ENCODE results near the gene ZC3HAV1. TPM values are rescaled to one million over a fixed set of nuclear protein-coding genes. Genes with fewer than 3 reads are reported as not detected.

Gene ZC3HAV1
- total and polyA plus RNA-seq, 10 of the 15 experiments (the other 5 are each of a cell fraction or from before 2014, with no cell fraction given): 18.5 to 55.3 (median 44.7) TPM

DNA sequence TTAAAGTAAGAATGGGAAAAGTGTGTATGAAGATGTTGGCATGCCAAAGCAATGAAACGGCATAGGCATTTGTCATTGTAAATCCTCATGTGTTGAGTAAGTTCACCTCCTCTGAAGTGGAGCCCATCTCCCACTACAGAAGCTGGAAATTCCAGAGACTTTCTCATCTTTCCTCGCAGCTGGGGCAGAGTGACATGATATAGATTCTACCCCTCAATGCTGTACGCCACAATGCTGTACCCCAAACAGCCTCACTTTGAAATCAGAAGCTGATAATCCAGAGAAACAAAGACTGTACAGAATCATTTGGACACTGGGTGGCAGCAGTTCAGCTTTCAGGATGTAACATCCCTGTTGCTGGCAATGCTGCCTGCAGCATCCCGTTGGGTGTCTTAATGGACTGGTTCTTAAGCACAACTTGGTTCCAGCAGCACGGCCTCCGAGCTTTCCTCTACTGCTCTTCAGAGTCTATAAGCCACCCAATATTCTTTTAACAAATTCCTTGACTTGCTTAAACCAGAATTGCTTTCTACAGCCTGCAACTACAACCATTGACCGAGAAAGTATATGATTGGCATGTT is 92.5 kb downstream of the ZC3HAV1 start:
- WGBS (ENCODE audit: insufficient coverage, insufficient replicate concordance, low lambda C conversion rate, missing lambda C conversion rate): 14% methylated on average over 7 of the region's 7 CpGs
- Histone ChIP-seq H3K27me3 (replicated peaks in 1 of 2; ENCODE audit: control insufficient read depth in 2 of 2, insufficient read depth in 2 of 2, low read length in 1 of 2) (no peaks in the 10 kb centered on the region), H3K36me3 (ENCODE audit: control insufficient read depth in 2 of 2, insufficient read depth in 2 of 2, low read length in 1 of 2) (no peaks in the 10 kb centered on the region; a peak in 1 of 4 replicates), H3K79me2 (ENCODE audit: control insufficient read depth, insufficient read depth, low read length) (no peaks in the 10 kb centered on the region), H4K20me1 (ENCODE audit: control insufficient read depth, insufficient read depth) (no peaks in the 10 kb centered on the region), H2AFZ (ENCODE audit: control insufficient read depth, low read depth, low read length) (no peak overlapping the region), H3K27ac (ENCODE audit: control insufficient read depth, insufficient read depth) (no peak overlapping the region), H3K4me2 (ENCODE audit: control insufficient read depth, insufficient read depth) (no peak overlapping the region), H3K4me1 (ENCODE audit: control insufficient read depth, insufficient read depth, low read length) (no peaks in the 10 kb centered on the region), H3K9ac (ENCODE audit: control insufficient read depth, insufficient read depth, low read length) (no peak overlapping the region), H3K4me3 (no peak overlapping the region), H3K9me3 (replicated peaks; ENCODE audit: control insufficient read depth, insufficient read depth, low read length) (no peaks in the 10 kb centered on the region)
- DNase-seq (ENCODE audit: low read depth, low spot score): no peak
- ChIA-PET POLR2A (no interaction called here), SMC1A (ENCODE audit: uncharacterized antibody, unreplicated experiment) (interaction anchor here (0.6 to 3.2 kb wide), 15 partner anchors 9 to 418 kb away, joined by 3 to 15 read pairs (median 3); no protein-coding TSS in a partner anchor), RAD21 (ENCODE audit: unreplicated experiment) (interaction anchor here (1.0 to 3.8 kb wide), 5 partner anchors 20 to 130 kb away, joined by 3 to 27 read pairs (median 9); no protein-coding TSS in a partner anchor), CTCF (interaction anchor here (0.6 to 5.1 kb wide), 23 partner anchors 9 to 418 kb away, joined by 3 to 57 read pairs (median 5); partner anchors contain the start of gene ZC3HAV1L)
- intact Hi-C loops (cut with micrococcal nuclease; ENCODE audit: unreplicated experiment): loop anchor here (1.0 kb wide), 2 partner anchors 58 to 110 kb away; no protein-coding TSS in a partner anchor
- no peak for TF ChIP-seq CREB1 (IDR thresholded peaks at IDR 0.05; ENCODE audit: low read depth)
- TF ChIP-seq, protein P1, sequence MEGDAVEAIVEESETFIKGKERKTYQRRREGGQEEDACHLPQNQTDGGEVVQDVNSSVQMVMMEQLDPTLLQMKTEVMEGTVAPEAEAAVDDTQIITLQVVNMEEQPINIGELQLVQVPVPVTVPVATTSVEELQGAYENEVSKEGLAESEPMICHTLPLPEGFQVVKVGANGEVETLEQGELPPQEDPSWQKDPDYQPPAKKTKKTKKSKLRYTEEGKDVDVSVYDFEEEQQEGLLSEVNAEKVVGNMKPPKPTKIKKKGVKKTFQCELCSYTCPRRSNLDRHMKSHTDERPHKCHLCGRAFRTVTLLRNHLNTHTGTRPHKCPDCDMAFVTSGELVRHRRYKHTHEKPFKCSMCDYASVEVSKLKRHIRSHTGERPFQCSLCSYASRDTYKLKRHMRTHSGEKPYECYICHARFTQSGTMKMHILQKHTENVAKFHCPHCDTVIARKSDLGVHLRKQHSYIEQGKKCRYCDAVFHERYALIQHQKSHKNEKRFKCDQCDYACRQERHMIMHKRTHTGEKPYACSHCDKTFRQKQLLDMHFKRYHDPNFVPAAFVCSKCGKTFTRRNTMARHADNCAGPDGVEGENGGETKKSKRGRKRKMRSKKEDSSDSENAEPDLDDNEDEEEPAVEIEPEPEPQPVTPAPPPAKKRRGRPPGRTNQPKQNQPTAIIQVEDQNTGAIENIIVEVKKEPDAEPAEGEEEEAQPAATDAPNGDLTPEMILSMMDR (IDR thresholded peaks at IDR 0.05 in 2 of 3, conservative IDR thresholded peaks at IDR 0.05 in 1 of 3; ENCODE audit: control insufficient read depth in 2 of 3, extremely low read depth in 1 of 3, insufficient read depth in 1 of 3, low read depth in 3 of 3, low read length in 3 of 3): peak; percentile 76 to 81 (median 79)
- peak; percentile 78 for TF ChIP-seq SMC3 (IDR thresholded peaks at IDR 0.05; ENCODE audit: borderline replicate concordance, low read length)
- no peak for TF ChIP-seq STAT1 (conservative IDR thresholded peaks at IDR 0.05)
- TF ChIP-seq RAD21 (IDR thresholded peaks at IDR 0.05; ENCODE audit: insufficient read depth, low read depth, low read length): peak; percentile 66
- in situ Hi-C loops (cut with MboI): no loop called here
- peak; percentile 99 for ATAC-seq
- BruUV-seq (replicated peaks): no TSS peak
- peak; percentile 98 for FAIRE-seq

Measured in GM12878 (cell line).